ENCODE measurements around the gene CLDN15. TPM values are rescaled to one million over a fixed set of nuclear protein-coding genes. Genes with fewer than 3 reads are reported as not detected.

Gene CLDN15
- total RNA-seq, 2 experiments from 2014 or later: 14.2 to 15.8 TPM

- no peak for TF ChIP-seq CTCF (IDR thresholded peaks at IDR 0.05)
- peaks cover 5% of the 10 kb centered on the region for H3K36me3 Mint-ChIP-seq (ENCODE audit: low read depth)
- intact Hi-C loops (cut with micrococcal nuclease): loop anchor here (10.0 kb wide), 1 partner anchor 48 kb away; no protein-coding TSS in a partner anchor
- CTCF ChIA-PET: interaction anchor here (1.7 kb wide), 1 partner anchor 47 kb away, joined by 5 read pairs; no protein-coding TSS in a partner anchor
- H3K27ac Mint-ChIP-seq: no peak overlapping the region
- ATAC-seq (no peak), DNase-seq (no peak)
- no peaks in the 10 kb centered on the region for H3K27me3 Mint-ChIP-seq
- H3K4me1 Mint-ChIP-seq (ENCODE audit: low read depth): no peaks in the 10 kb centered on the region
- H3K4me3 Mint-ChIP-seq: no peak overlapping the region
- no peaks in the 10 kb centered on the region for H3K9me3 Mint-ChIP-seq
- POLR2A ChIA-PET: interaction anchor here (1.4 to 2.1 kb wide), 2 partner anchors 14 to 18 kb away, joined by 4 to 7 read pairs; partner anchors contain the start of genes PLOD3 and ZNHIT1
Observed at GRCh38 chr7:101236292-101236835, 1.2 kb downstream of the CLDN15 start.

- Mint-ChIP-seq H3K36me3 (ENCODE audit: low read depth) (peaks cover 5% of the 10 kb centered on the region), H3K27me3 (no peaks in the 10 kb centered on the region), H3K27ac (no peak overlapping the region), H3K9me3 (no peaks in the 10 kb centered on the region), H3K4me3 (no peak overlapping the region), H3K4me1 (ENCODE audit: low read depth) (no peaks in the 10 kb centered on the region)
- TF ChIP-seq CTCF (IDR thresholded peaks at IDR 0.05): no peak
- ATAC-seq: no peak
- POLR2A ChIA-PET: interaction anchor here (1.1 to 1.4 kb wide), 2 partner anchors 9 to 13 kb away, joined by 4 read pairs; partner anchors contain the start of gene FIS1
- intact Hi-C loops (cut with micrococcal nuclease): loop anchor here (10.0 kb wide), 1 partner anchor 49 kb away; no protein-coding TSS in a partner anchor
- CTCF ChIA-PET: interaction anchor here (0.8 to 1.7 kb wide), 2 partner anchors 9 to 48 kb away, joined by 3 to 5 read pairs; no protein-coding TSS in a partner anchor
- DNase-seq: no peak
Observed at GRCh38 chr7:101235522-101235921, 2.1 kb downstream of the CLDN15 start.

GRCh38 chr7:101235050-101235449 is 2.6 kb downstream of the CLDN15 start:
- POLR2A ChIA-PET: interaction anchor here (1.1 to 1.4 kb wide), 2 partner anchors 10 to 12 kb away, joined by 4 read pairs; partner anchors contain the start of gene FIS1
- DNase-seq (no peak), ATAC-seq (no peak)
- Mint-ChIP-seq H3K27ac (no peak overlapping the region), H3K9me3 (no peaks in the 10 kb centered on the region), H3K36me3 (ENCODE audit: low read depth) (peaks cover 3% of the 10 kb centered on the region), H3K4me3 (no peak overlapping the region), H3K27me3 (no peaks in the 10 kb centered on the region), H3K4me1 (ENCODE audit: low read depth) (no peaks in the 10 kb centered on the region)
- CTCF ChIA-PET: interaction anchor here (0.8 to 1.7 kb wide), 3 partner anchors 9 to 48 kb away, joined by 3 to 5 read pairs (median 3); no protein-coding TSS in a partner anchor
- intact Hi-C loops (cut with micrococcal nuclease): loop anchor here (10.0 kb wide), 1 partner anchor 50 kb away; no protein-coding TSS in a partner anchor
- peak; percentile 38 for TF ChIP-seq CTCF (IDR thresholded peaks at IDR 0.05)

GRCh38 chr7:101234636-101235035 is 3.0 kb downstream of the CLDN15 start:
- Mint-ChIP-seq H3K36me3 (ENCODE audit: low read depth) (peaks cover 4% of the 10 kb centered on the region), H3K27me3 (no peaks in the 10 kb centered on the region), H3K27ac (no peak overlapping the region), H3K4me3 (no peak overlapping the region), H3K4me1 (ENCODE audit: low read depth) (no peaks in the 10 kb centered on the region), H3K9me3 (no peaks in the 10 kb centered on the region)
- no peak for ATAC-seq
- ChIA-PET CTCF (interaction anchor here (0.8 to 1.7 kb wide), 3 partner anchors 10 to 48 kb away, joined by 3 to 5 read pairs (median 3); no protein-coding TSS in a partner anchor), POLR2A (interaction anchor here (1.1 kb wide), 1 partner anchor 10 kb away, joined by 4 read pairs; the partner anchor contains the start of gene FIS1)
- intact Hi-C loops (cut with micrococcal nuclease): loop anchor here (10.0 kb wide), 1 partner anchor 50 kb away; no protein-coding TSS in a partner anchor
- DNase-seq: no peak
- TF ChIP-seq CTCF (IDR thresholded peaks at IDR 0.05): no peak
